SIG-M5 treated with dmso at 0.1 percent for 504 hours (cell line): ENCODE results near the gene NME7.

Experiments used
- DNase-seq: peaks from one replicate; lab custom pipeline; 2025; ENCODE audit not compliant: unreplicated experiment; lab: John Stamatoyannopoulos, UW

NME7 gene

GRCh38 chr1:169108863-169109560 is 258.6 kb downstream of the NME7 start:
- DNase-seq = no peak

GRCh38 chr1:169108223-169108622 is 259.4 kb downstream of the NME7 start:
- no peak for DNase-seq

GRCh38 chr1:169107603-169108208 is 259.9 kb downstream of the NME7 start:
- no peak for DNase-seq

- DNase-seq = peak; percentile 27
Observed at GRCh38 chr1:169106921-169107602, 260.5 kb downstream of the NME7 start.

- DNase-seq = peak; percentile 78
Observed at GRCh38 chr1:169106095-169106920, 261.3 kb downstream of the NME7 start, which contains the start of gene ATP1B1. Gene ATP1B1 (plus strand): TSS chr1:169106690. CDS start chr1:169106830, 140 bp downstream.

- peak; percentile 24 for DNase-seq
Observed at GRCh38 chr1:169105434-169106094, 262.0 kb downstream of the NME7 start.

- no peak for DNase-seq
Observed at GRCh38 chr1:169105087-169105433, 262.5 kb downstream of the NME7 start.

- no peak for DNase-seq
Observed at GRCh38 chr1:169103480-169103893, 264.1 kb downstream of the NME7 start.

- DNase-seq = no peak
Observed at GRCh38 chr1:169103002-169103401, 264.6 kb downstream of the NME7 start.

GRCh38 chr1:169102567-169102966 is 265.0 kb downstream of the NME7 start:
- no peak for DNase-seq

- no peak for DNase-seq
Observed at GRCh38 chr1:169100651-169101088, 266.9 kb downstream of the NME7 start.

GRCh38 chr1:169100208-169100607 is 267.4 kb downstream of the NME7 start:
- DNase-seq = no peak

GRCh38 chr1:169099561-169099960 is 268.0 kb downstream of the NME7 start:
- no peak for DNase-seq

- DNase-seq = no peak
Observed at GRCh38 chr1:169098380-169098779, 269.2 kb downstream of the NME7 start.

GRCh38 chr1:169094897-169095569 is 272.6 kb downstream of the NME7 start:
- no peak for DNase-seq

GRCh38 chr1:169092399-169092798 is 275.2 kb downstream of the NME7 start:
- DNase-seq = no peak

GRCh38 chr1:169091480-169091941 is 276.1 kb downstream of the NME7 start:
- DNase-seq = no peak

GRCh38 chr1:169090900-169091311 is 276.7 kb downstream of the NME7 start:
- DNase-seq = no peak

GRCh38 chr1:169090308-169090899 is 277.2 kb downstream of the NME7 start:
- no peak for DNase-seq

GRCh38 chr1:169089776-169090175 is 277.8 kb downstream of the NME7 start:
- DNase-seq = no peak
